HG03039 (cell line): ENCODE results near the gene ARL16.

ENCODE experiments used
- ATAC-seq: cut with Tn5 transposase; IDR thresholded peaks from one replicate; pipeline ENCODE4 v1.9.1; 2021; ENCODE audit warnings: mild to moderate bottlenecking, moderate library complexity; ENCODE audit not compliant: unreplicated experiment

Gene ARL16

GRCh38 chr17:81683584-81684441, at the start of gene ARL16, which contains the start of gene HGS:
Gene ARL16 (minus strand): TSS chr17:81683797. CDS start chr17:81683753, 44 bp downstream.
Gene HGS (plus strand): TSS chr17:81684011. CDS start chr17:81684067, 56 bp downstream.
- ATAC-seq, result peak; percentile 82

GRCh38 chr17:81727324-81728031, 43.9 kb upstream of the ARL16 start:
- ATAC-seq, result no peak

GRCh38 chr17:81726004-81726403, 42.4 kb upstream of the ARL16 start:
- no peak for ATAC-seq

GRCh38 chr17:81725439-81725838, 41.8 kb upstream of the ARL16 start:
- ATAC-seq, result no peak

GRCh38 chr17:81723651-81724209, 40.1 kb upstream of the ARL16 start:
- ATAC-seq, result no peak

GRCh38 chr17:81722184-81723120, 38.9 kb upstream of the ARL16 start:
- no peak for ATAC-seq

GRCh38 chr17:81720267-81721071, 36.9 kb upstream of the ARL16 start:
- ATAC-seq, result no peak

- ATAC-seq, result no peak
These were observed 36.0 kb upstream of the ARL16 start for GRCh38 chr17:81719410-81720266.

GRCh38 chr17:81717766-81718089, 34.1 kb upstream of the ARL16 start:
- ATAC-seq, result no peak

GRCh38 chr17:81717049-81717765, 33.6 kb upstream of the ARL16 start:
- no peak for ATAC-seq

GRCh38 chr17:81716674-81716996, 33.0 kb upstream of the ARL16 start:
- no peak for ATAC-seq

- no peak for ATAC-seq
These were observed 32.5 kb upstream of the ARL16 start for GRCh38 chr17:81715872-81716673.

- no peak for ATAC-seq
These were observed 31.7 kb upstream of the ARL16 start for GRCh38 chr17:81715107-81715871.

GRCh38 chr17:81714412-81715106, 31.0 kb upstream of the ARL16 start:
- ATAC-seq, result no peak

GRCh38 chr17:81713556-81714411, 30.2 kb upstream of the ARL16 start:
- no peak for ATAC-seq
